BLaER1 (cell line): ENCODE data around the gene CTU2.
A peak's percentile ranks its signal among the peaks of the same experiment; 100 is the strongest.

Source experiments
- H3K27ac ChIP-seq: shearing (Covaris generic); formaldehyde crosslinking; 2 replicates; pipeline ENCODE4 v1.8.1; 2022
- H3K27me3 ChIP-seq: shearing (Covaris generic); formaldehyde crosslinking; 2 replicates; pipeline ENCODE4 v1.8.1; 2022
- H3K36me3 ChIP-seq: shearing (Covaris generic); formaldehyde crosslinking; 2 replicates; pipeline ENCODE4 v1.8.1; 2022
- H3K4me1 ChIP-seq: shearing (Covaris generic); formaldehyde crosslinking; 2 replicates; pipeline ENCODE4 v1.8.1; 2022
- H3K4me2 ChIP-seq: shearing (Covaris generic); formaldehyde crosslinking; 2 replicates; pipeline ENCODE4 v1.8.1; 2022
- H3K4me3 ChIP-seq: shearing (Covaris generic); formaldehyde crosslinking; 2 replicates; pipeline ENCODE4 v1.8.1; 2022
- H3K9ac ChIP-seq: shearing (Covaris generic); formaldehyde crosslinking; 2 replicates; pipeline ENCODE4 v1.8.1; 2022
- H3K9me3 ChIP-seq: shearing (Covaris generic); formaldehyde crosslinking; 2 replicates; pipeline ENCODE4 v1.8.1; 2022
- H4K20me1 ChIP-seq: shearing (Covaris generic); formaldehyde crosslinking; 2 replicates; pipeline ENCODE4 v1.8.1; 2022
- Cebpa-rat ChIP-seq: shearing (Covaris generic); IDR thresholded peaks from 2 replicates; pipeline ENCODE4 v1.8.1; 2022

The CTU2 gene

DNA sequence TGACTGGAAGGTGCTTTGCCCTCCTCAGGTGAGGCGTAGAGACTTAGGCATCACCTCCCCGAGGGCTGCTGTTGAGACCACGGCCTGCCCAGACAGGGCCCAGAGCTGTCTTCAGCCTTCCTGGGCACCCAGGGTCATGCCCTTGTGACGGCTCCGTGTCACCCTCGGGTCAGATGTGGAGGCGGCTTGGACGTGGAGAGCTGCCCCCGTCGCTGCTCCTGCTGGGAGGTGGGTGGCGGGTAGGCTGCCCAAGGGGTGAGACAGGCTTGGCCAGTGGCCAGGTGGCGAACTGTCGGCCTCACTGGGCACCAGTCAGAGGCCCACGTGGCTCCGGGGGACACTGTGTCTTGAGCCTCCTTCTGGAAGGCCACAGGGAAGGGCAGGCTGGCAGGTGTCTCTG is 11.1 kb upstream of the CTU2 start:
- Histone ChIP-seq H3K4me2 (no peak overlapping the region), H3K4me1 (peaks cover 56% of the 10 kb centered on the region), H4K20me1 (peaks cover 33% of the 10 kb centered on the region), H3K27me3 (no peaks in the 10 kb centered on the region), H3K9ac (no peak overlapping the region), H3K9me3 (no peaks in the 10 kb centered on the region), H3K27ac (no peak overlapping the region), H3K36me3 (peaks cover 30% of the 10 kb centered on the region), H3K4me3 (no peak overlapping the region)
- no peak for TF ChIP-seq Cebpa-rat

DNA sequence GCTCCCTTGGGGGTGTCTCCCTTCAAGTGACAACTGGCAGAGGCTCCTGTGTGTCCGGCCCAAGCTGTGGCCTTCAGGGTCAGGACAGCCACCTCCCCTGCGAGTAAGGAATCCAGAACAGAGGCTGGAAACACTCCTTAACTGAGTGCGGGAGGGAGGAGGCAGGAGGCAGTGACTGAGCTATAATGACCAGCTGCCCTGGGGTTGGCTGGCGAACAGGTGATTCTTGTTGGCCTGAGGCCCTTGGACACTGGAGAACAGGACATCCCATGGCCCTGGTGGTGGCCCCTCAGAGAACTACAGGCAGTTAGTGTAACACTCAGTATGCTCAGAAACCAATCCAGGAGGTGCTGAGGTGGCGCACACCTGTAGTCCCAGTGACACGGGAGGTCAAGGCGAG is 10.6 kb upstream of the CTU2 start:
- no peak overlapping the region for H3K9ac ChIP-seq
- H4K20me1 ChIP-seq = peaks cover 39% of the 10 kb centered on the region
- H3K27me3 ChIP-seq = no peaks in the 10 kb centered on the region
- H3K36me3 ChIP-seq = peaks cover 31% of the 10 kb centered on the region
- TF ChIP-seq Cebpa-rat = no peak
- H3K4me3 ChIP-seq = no peak overlapping the region
- peaks cover 61% of the 10 kb centered on the region for H3K4me1 ChIP-seq
- no peak overlapping the region for H3K4me2 ChIP-seq
- H3K9me3 ChIP-seq = no peaks in the 10 kb centered on the region
- no peak overlapping the region for H3K27ac ChIP-seq

GRCh38 chr16:88696441-88696840 is 9.9 kb upstream of the CTU2 start:
- TF ChIP-seq Cebpa-rat = no peak
- H3K27me3 ChIP-seq = no peaks in the 10 kb centered on the region
- peaks cover 43% of the 10 kb centered on the region for H4K20me1 ChIP-seq
- H3K4me1 ChIP-seq = peaks cover 66% of the 10 kb centered on the region
- no peak overlapping the region for H3K27ac ChIP-seq
- H3K4me2 ChIP-seq = no peak overlapping the region
- H3K9me3 ChIP-seq = no peaks in the 10 kb centered on the region
- peaks cover 31% of the 10 kb centered on the region for H3K36me3 ChIP-seq
- no peak overlapping the region for H3K9ac ChIP-seq
- H3K4me3 ChIP-seq = no peak overlapping the region

DNA sequence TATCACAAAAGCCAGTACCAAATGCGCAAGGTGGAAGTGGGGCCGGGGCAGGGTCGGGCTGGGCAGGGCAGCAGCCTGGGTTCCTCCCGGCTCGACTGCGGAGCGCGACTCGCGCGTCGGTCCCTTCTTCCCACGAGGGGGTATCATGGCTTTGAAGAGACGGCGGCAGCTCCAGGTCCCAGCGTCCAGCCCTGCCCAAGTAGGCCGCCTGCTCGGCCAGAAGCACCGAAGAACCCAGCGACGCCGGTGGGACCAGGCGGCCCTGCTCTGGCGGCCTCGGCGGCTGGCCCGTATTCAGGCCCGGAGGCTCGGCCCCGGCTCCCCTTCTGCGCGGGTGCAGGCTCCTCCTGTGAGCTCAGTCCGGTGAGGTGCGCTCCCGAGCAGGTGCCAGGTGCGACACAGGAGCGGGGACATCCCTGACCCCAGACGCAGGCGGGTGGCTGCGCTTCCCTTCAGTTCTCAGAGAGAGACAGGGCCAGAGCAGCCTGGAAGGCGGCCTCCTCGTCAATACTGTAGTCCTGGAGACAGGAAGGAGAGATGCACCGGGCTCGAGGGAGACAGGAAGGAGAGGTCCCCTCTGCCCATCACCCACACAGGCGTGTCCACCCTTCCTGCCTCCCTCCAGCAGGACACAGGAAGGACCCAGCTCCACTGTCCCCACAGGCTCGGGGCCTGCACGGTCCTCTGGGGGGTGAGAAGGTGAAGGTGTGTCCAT is 9.0 kb upstream of the CTU2 start:
- peaks cover 51% of the 10 kb centered on the region for H4K20me1 ChIP-seq
- H3K9me3 ChIP-seq = no peaks in the 10 kb centered on the region
- no peak for TF ChIP-seq Cebpa-rat
- H3K9ac ChIP-seq = no peak overlapping the region
- H3K4me2 ChIP-seq = peak overlapping the region; percentile 95
- peaks cover 31% of the 10 kb centered on the region for H3K36me3 ChIP-seq
- H3K4me1 ChIP-seq = peaks cover 66% of the 10 kb centered on the region
- H3K27me3 ChIP-seq = no peaks in the 10 kb centered on the region
- no peak overlapping the region for H3K4me3 ChIP-seq
- H3K27ac ChIP-seq = no peak overlapping the region

- H3K4me2 ChIP-seq = peak overlapping the region; percentile 95
- H3K36me3 ChIP-seq = peaks cover 31% of the 10 kb centered on the region
- H3K27ac ChIP-seq = peak overlapping the region; percentile 37; the same call in 1 of the 2 replicates
- peaks cover 66% of the 10 kb centered on the region for H3K4me1 ChIP-seq
- TF ChIP-seq Cebpa-rat = no peak
- H4K20me1 ChIP-seq = peaks cover 59% of the 10 kb centered on the region
- 0 out of 2 replicates have a peak overlapping the region, but pooled peaks have one; percentile 2 for H3K4me3 ChIP-seq
- no peaks in the 10 kb centered on the region for H3K9me3 ChIP-seq
- no peaks in the 10 kb centered on the region for H3K27me3 ChIP-seq
- peak overlapping the region; percentile 15; the same call in 1 of the 2 replicates for H3K9ac ChIP-seq
Observed at GRCh38 chr16:88697831-88698615, 8.3 kb upstream of the CTU2 start.

- no peaks in the 10 kb centered on the region for H3K9me3 ChIP-seq
- H3K27ac ChIP-seq = peak overlapping the region; percentile 37; the same call in 1 of the 2 replicates
- H3K36me3 ChIP-seq = peaks cover 31% of the 10 kb centered on the region
- peaks cover 1% of the 10 kb centered on the region; the same call in 1 of the 2 replicates for H3K27me3 ChIP-seq
- peak overlapping the region; percentile 15; the same call in 1 of the 2 replicates for H3K9ac ChIP-seq
- peak overlapping the region; percentile 2; the same call in 1 of the 2 replicates for H3K4me3 ChIP-seq
- no peak for TF ChIP-seq Cebpa-rat
- peaks cover 67% of the 10 kb centered on the region for H3K4me1 ChIP-seq
- peak overlapping the region; percentile 95 for H3K4me2 ChIP-seq
- peaks cover 65% of the 10 kb centered on the region for H4K20me1 ChIP-seq
Observed at GRCh38 chr16:88698646-88699045, 7.7 kb upstream of the CTU2 start.

- H3K4me1 ChIP-seq = peaks cover 70% of the 10 kb centered on the region
- no peak for TF ChIP-seq Cebpa-rat
- peaks cover 6% of the 10 kb centered on the region for H3K27me3 ChIP-seq
- peaks cover 71% of the 10 kb centered on the region for H4K20me1 ChIP-seq
- no peaks in the 10 kb centered on the region for H3K9me3 ChIP-seq
- H3K27ac ChIP-seq = 0 out of 2 replicates have a peak overlapping the region, but pooled peaks have one; percentile 37
- peak overlapping the region; percentile 2; the same call in 1 of the 2 replicates for H3K4me3 ChIP-seq
- H3K9ac ChIP-seq = 0 out of 2 replicates have a peak overlapping the region, but pooled peaks have one; percentile 14
- H3K36me3 ChIP-seq = peaks cover 31% of the 10 kb centered on the region
- H3K4me2 ChIP-seq = peak overlapping the region; percentile 95
Observed at GRCh38 chr16:88699180-88699579, 7.1 kb upstream of the CTU2 start.

- H3K9ac ChIP-seq = peak overlapping the region; percentile 63
Observed at GRCh38 chr16:88700322-88700635, 6.0 kb upstream of the CTU2 start.

DNA sequence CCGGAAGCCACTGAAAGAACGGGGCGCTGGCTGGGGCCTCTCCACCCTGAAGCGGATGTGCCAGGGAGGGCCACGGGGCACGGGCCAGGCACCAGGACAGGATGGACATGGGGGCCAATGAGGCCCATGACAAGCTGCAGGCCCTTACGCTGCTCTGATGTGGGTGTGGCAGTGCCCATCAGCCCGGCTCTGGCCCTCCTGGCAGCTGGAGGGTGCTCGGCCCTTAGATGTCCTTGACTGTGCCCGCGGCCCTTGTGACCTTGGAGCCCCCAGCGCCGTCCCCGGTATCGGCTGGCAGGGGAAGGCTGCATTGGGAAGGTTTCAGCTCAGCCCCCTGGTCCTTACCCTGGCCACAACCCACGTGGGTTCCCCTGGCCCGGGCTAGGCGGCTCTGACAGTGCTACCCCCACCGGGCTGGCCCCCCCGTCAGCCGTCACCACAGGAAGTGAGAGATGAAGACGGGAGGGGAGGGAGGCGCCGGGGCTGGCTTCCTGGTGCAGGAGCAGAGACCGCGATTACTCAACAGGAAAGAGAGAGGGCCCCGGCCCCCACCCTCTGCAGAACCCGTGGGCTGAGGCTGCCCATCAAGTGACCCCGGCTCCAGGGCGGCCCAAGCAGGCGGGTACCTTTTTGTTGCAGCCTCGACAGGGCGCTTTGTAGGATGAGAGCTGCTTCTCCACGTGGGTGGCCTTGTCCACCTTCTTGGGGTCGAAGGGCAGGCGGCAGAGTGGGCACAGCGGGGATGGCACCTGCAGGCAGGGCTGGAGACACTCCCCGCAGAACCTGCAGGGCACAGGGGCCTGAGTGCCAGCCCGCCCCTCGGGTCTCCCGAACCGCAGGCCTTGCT is 5.4 kb upstream of the CTU2 start:
- Histone ChIP-seq H3K4me2 (peak overlapping the region; percentile 95), H3K9ac (peak overlapping the region; percentile 77), H4K20me1 (peaks cover 87% of the 10 kb centered on the region), H3K4me3 (peak overlapping the region; percentile 57), H3K4me1 (peaks cover 86% of the 10 kb centered on the region), H3K27ac (peak overlapping the region; percentile 86), H3K27me3 (peaks cover 23% of the 10 kb centered on the region), H3K9me3 (no peaks in the 10 kb centered on the region), H3K36me3 (peaks cover 31% of the 10 kb centered on the region)
- TF ChIP-seq Cebpa-rat = peak; percentile 88

More at GRCh38 chr16:88700322-88700635, 6.0 kb upstream of the CTU2 start:
- Histone ChIP-seq H3K27ac (peak overlapping the region; percentile 71), H3K9me3 (no peaks in the 10 kb centered on the region), H4K20me1 (peaks cover 82% of the 10 kb centered on the region), H3K4me2 (peak overlapping the region; percentile 95), H3K27me3 (peaks cover 17% of the 10 kb centered on the region), H3K36me3 (peaks cover 31% of the 10 kb centered on the region), H3K4me3 (peak overlapping the region; percentile 57; the same call in 1 of the 2 replicates), H3K4me1 (peaks cover 81% of the 10 kb centered on the region)
- no peak for TF ChIP-seq Cebpa-rat
